ENCODE data around the gene ISCU. TPM values are rescaled to one million over a fixed set of nuclear protein-coding genes. Genes with fewer than 3 reads are reported as not detected.

ISCU gene
- total and polyA plus RNA-seq, 2 of the 8 experiments (the other 6 are each of a cell fraction or from before 2014, with no cell fraction given) = 72.1 to 78.1 TPM

DNA sequence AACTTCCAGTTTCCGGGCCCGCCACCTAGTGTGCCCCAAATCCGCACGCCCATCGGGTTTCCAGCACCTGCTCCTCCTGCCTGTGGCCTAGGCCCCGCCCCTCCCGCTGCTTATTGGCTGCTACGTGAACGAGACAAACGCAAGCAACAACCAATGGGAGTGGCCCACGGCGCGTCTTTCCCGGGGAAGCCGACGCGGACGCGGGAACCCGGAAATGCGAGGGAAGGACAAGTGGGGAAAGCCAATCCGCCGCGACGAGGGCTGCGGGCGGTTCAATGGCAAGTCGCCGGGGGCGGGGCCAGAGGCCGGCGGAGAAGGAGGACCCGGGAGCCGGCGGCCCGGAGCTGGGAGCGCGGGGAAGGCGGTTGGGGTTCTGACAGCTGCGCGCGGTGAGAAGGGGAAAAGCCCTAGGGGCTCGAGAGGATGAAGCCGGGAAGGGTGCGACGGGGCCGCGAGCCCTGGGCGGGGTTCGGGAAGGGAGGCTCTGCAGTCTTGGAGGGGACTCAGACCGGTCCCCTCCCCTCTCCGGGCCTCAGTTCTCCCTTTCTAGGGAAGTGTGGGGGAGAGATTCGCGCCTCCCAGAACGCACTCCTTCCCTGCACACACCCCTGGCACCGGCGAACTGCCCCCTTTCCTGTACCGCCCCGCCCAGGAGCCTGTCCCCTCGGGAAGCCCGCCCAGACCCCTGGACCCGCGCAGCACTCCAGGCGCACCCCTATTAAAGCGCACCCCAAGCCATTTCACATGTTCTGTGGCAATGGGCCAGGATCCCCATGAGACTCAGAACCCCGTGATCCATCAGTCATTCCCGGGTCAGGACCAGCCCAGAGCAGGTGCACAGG is 47.2 kb upstream of the ISCU start, which contains the start of gene FICD:
Gene FICD, plus strand, starts transcription at position 305 of the 842 bp plus-strand sequence. CDS start 1,696 bp downstream, outside the sequence.
- CTCF ChIA-PET (ENCODE audit: partially characterized antibody) = interaction anchor here (1.1 to 1.8 kb wide), 5 partner anchors 9 to 524 kb away, joined by 3 to 4 read pairs (median 4); no protein-coding TSS in a partner anchor
- FAIRE-seq = peak; percentile 71
- POLR2A ChIA-PET (ENCODE audit: partially characterized antibody) = interaction anchor here (0.9 to 1.8 kb wide), 4 partner anchors 9 to 398 kb away, joined by 3 to 5 read pairs (median 4); partner anchors contain the start of gene SART3
- TF ChIP-seq TCF12 (IDR thresholded peaks at IDR 0.05; ENCODE audit: low read depth, low read length) (peak; percentile 50; the same call in 1 of the 2 replicates), RFX5 (IDR thresholded peaks at IDR 0.05; ENCODE audit: borderline replicate concordance, low read depth, low read length) (no peak), POLR2A (IDR thresholded peaks at IDR 0.05; ENCODE audit: control extremely low read depth in 1 of 2, low read depth in 2 of 2, low read length in 2 of 2) (peak; percentile 51 to 52), KDM4A (IDR thresholded peaks at IDR 0.05; ENCODE audit: low read depth, low read length, severe bottlenecking) (peak; percentile 93), CTCF (IDR thresholded peaks at IDR 0.05; ENCODE audit: control extremely low read depth in 1 of 3, insufficient read depth in 1 of 3, low read depth in 1 of 3, low read length in 3 of 3) (no peak), NANOG (IDR thresholded peaks at IDR 0.05; ENCODE audit: insufficient read depth, low read depth, low read length, poor library complexity, severe bottlenecking) (peak; percentile 46)

More for the DNA sequence above, 47.2 kb upstream of the ISCU start, which contains the start of gene FICD:
- Histone ChIP-seq H3K14ac (ENCODE audit: insufficient read length) (no peak within 1 kb of the TSS), H3K27me3 (replicated peaks in 1 of 4; ENCODE audit: control insufficient read depth in 3 of 4, extremely low read depth in 1 of 4, insufficient read depth in 3 of 4, low read length in 3 of 4) (no peaks in the 10 kb centered on the region), H3K56ac (replicated peaks; ENCODE audit: insufficient read length, low read depth, low read length) (no peak within 1 kb of the TSS), H3K23me2 (ENCODE audit: low read depth, low read length) (peaks cover 5% of the 10 kb centered on the region; the same call in 1 of the 2 replicates), H4K8ac (ENCODE audit: extremely low read depth, insufficient read depth, low read length) (peak within 1 kb of the TSS; percentile 38), H3K36me3 (ENCODE audit: control insufficient read depth in 2 of 4, insufficient read depth in 4 of 4, low read length in 3 of 4) (peaks cover 4 to 21% (median 15%) of the 10 kb centered on the region in 4 experiments; a peak in 5 of 8 replicates), H4K91ac (replicated peaks; ENCODE audit: insufficient read length, low read length) (no peak within 1 kb of the TSS), H4K5ac (ENCODE audit: insufficient read length, low read depth, low read length) (no peak within 1 kb of the TSS), H3K9me3 (ENCODE audit: insufficient read depth in 2 of 2, low read depth in 1 of 2, low read length in 1 of 2) (no peaks in the 10 kb centered on the region), H2BK12ac (ENCODE audit: low read depth, low read length) (no peak within 1 kb of the TSS), H3K27ac (ENCODE audit: low read depth, low read length) (no peak within 1 kb of the TSS; the same call in 1 of the 2 replicates), H2BK5ac (ENCODE audit: low read depth, low read length) (no peak within 1 kb of the TSS; the same call in 1 of the 2 replicates), H3K4ac (replicated peaks; ENCODE audit: insufficient read length, low read depth, low read length) (no peak within 1 kb of the TSS), H2BK20ac (ENCODE audit: low read length) (no peak within 1 kb of the TSS), H2BK120ac (replicated peaks; ENCODE audit: low read depth, low read length) (no peak within 1 kb of the TSS), H2AFZ (ENCODE audit: low read length) (peak within 1 kb of the TSS; percentile 87; the same call in 1 of the 2 replicates), H2AK5ac (ENCODE audit: low read depth, low read length) (no peak within 1 kb of the TSS), H3K4me2 (ENCODE audit: insufficient read depth in 1 of 2, low read depth in 2 of 2, low read length in 2 of 2) (peak within 1 kb of the TSS; percentile 92 to 93), H2BK15ac (ENCODE audit: low read length) (peak within 1 kb of the TSS; percentile 29; the same call in 1 of the 2 replicates), H3K4me1 (replicated peaks in 1 of 4; ENCODE audit: control insufficient read depth in 3 of 4, insufficient read depth in 4 of 4, low read length in 3 of 4) (peaks cover 0 to 8% (median 3%) of the 10 kb centered on the region in 4 experiments; a peak in 6 of 7 replicates), H3K9ac (replicated peaks in 1 of 4; ENCODE audit: extremely low read depth in 1 of 4, low read depth in 3 of 4, low read length in 3 of 4) (peak within 1 kb of the TSS; percentile 52 to 68 (median 59)), H4K20me1 (replicated peaks in 1 of 2; ENCODE audit: control insufficient read depth in 1 of 2, insufficient read depth in 2 of 2, low read length in 2 of 2) (peaks cover 5 to 6% of the 10 kb centered on the region in 2 experiments), H3K23ac (ENCODE audit: insufficient read length) (no peak within 1 kb of the TSS), H3K18ac (ENCODE audit: extremely low read depth, low read length) (0 out of 2 replicates have a peak within 1 kb of the TSS, but pooled peaks have one; percentile 17), H3K79me2 (ENCODE audit: control insufficient read depth in 1 of 2, insufficient read depth in 2 of 2, low read length in 2 of 2) (peaks cover 0 to 6% of the 10 kb centered on the region in 2 experiments; a peak in 1 of 4 replicates), H3K79me1 (ENCODE audit: low read depth, low read length) (peaks cover 4% of the 10 kb centered on the region; the same call in 1 of the 2 replicates), H3K4me3 (ENCODE audit: extremely low read depth in 1 of 4, insufficient read depth in 2 of 4, low read depth in 3 of 4, low read length in 4 of 4) (peak within 1 kb of the TSS; percentile 52 to 87 (median 62))
- peak; percentile 98 to 99 for DNase-seq (ENCODE audit: low read depth in 1 of 2, low spot score in 2 of 2)
- WGBS, 2 experiments (ENCODE audit: extremely low coverage in 1 of 2, insufficient coverage in 1 of 2, insufficient read length in 1 of 2, insufficient replicate concordance in 2 of 2, low coverage in 1 of 2, low lambda C conversion rate in 2 of 2, missing lambda C conversion rate in 1 of 2) = 2% methylated on average over 45 of the region's 67 CpGs; no CpG with 5 or more reads in 1 of the 2 experiments

All from H1 (cell line).